Erythroblast (primary cell): ENCODE data around the gene FBXL19.

Experiments
- GATA1 ChIP-seq: IDR thresholded peaks from 2 replicates; pipeline ENCODE4 v1.6.1; 2011; ENCODE audit warnings: low read depth, mild to moderate bottlenecking, control low read depth, low read length, moderate library complexity
- POLR2A ChIP-seq: IDR thresholded peaks from 2 replicates; pipeline ENCODE4 v1.6.1; 2011; ENCODE audit warnings: mild to moderate bottlenecking, low read length

DNA sequence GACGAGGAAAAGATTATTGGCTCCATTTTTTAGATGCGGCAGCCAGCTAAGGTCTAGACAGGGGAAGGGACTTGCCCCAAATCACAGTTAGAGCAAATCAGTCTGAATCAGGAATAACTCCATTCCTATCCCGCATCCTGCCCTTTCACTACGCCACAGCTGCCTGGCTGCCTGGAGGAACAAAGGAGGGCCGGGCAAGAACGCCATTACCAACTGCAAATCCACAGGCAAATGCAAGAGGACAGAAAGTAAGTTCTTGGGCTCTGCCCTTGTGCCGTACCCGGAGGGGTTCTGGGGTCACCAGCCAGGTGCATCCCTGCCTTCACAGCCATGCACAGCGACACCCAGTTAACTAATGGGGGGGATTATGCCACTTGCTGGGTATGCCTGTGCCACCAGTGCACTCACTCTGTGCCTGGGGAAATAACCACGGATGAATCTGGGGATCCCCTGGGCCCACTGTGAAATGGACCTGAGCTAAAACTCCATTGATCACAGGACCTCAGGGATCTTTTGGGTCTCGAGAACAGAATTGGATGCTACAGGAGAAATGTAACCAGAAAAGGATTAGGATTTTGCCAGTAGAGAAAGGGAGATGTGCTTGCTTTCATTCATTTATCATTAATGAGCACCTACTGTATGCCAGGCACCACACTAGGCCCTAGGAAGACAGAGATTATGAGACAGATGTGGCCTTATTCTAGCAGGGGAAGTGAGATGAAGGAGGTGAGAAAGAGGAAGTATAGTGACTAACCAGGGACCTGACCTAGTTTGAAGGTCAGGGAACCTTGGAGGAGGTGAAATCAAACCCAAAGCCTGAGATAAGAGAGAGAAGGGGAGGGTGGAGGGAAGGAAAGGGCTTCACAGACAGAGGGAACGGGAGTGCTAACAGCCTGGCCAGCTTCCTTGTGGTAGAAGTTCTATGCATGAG, 47.2 kb upstream of the FBXL19 start:
- no peak for TF ChIP-seq POLR2A
- no peak for TF ChIP-seq GATA1
